Osteoblast (primary cell): ENCODE data around the gene SPATA46. TPM values are rescaled to one million over a fixed set of nuclear protein-coding genes. Genes with fewer than 3 reads are reported as not detected.

Experiments
- DNase-seq: peaks from one replicate; pipeline ENCODE4 v3.0.0; 2011; ENCODE audit warnings: low spot score, mixed read lengths; ENCODE audit not compliant: insufficient read length; ENCODE audit errors: missing footprints
- H2AFZ ChIP-seq: 2 replicates; pipeline ENCODE4 v1.6.0; 2011; ENCODE audit warnings: mild to moderate bottlenecking, low read length
- H3K27ac ChIP-seq: 2 replicates; pipeline ENCODE4 v1.5.1; 2011; ENCODE audit warnings: mild to moderate bottlenecking, low read depth, low read length, moderate library complexity
- H3K27me3 ChIP-seq: 2 replicates; pipeline ENCODE4 v1.6.0; 2012; ENCODE audit warnings: mild to moderate bottlenecking, control low read depth, inconsistent platforms, low read length, moderate library complexity; ENCODE audit not compliant: insufficient read depth
- H3K36me3 ChIP-seq: 2 replicates; pipeline ENCODE4 v1.5.1; 2011; ENCODE audit warnings: mild to moderate bottlenecking, low read length, control low read depth, moderate library complexity; ENCODE audit not compliant: insufficient read depth
- H3K4me1 ChIP-seq: 2 replicates; pipeline ENCODE4 v1.5.1; 2011; ENCODE audit warnings: mild to moderate bottlenecking, low read length, control low read depth, moderate library complexity; ENCODE audit not compliant: insufficient read depth
- H3K4me2 ChIP-seq: 2 replicates; pipeline ENCODE4 v1.6.0; 2011; ENCODE audit warnings: mild to moderate bottlenecking, low read length; ENCODE audit not compliant: insufficient read depth
- H3K4me3 ChIP-seq: fragments of 200-600 bp; sonication (generic); 3 replicates; pipeline ENCODE4 v1.5.1; 2012; ENCODE audit warnings: mild to moderate bottlenecking, low read length, inconsistent platforms; ENCODE audit not compliant: insufficient read depth
- H3K79me2 ChIP-seq: 2 replicates; pipeline ENCODE4 v1.6.0; 2012; ENCODE audit warnings: mild to moderate bottlenecking, low read length, control low read depth, inconsistent platforms; ENCODE audit not compliant: insufficient read depth
- H3K9me3 ChIP-seq: 2 replicates; pipeline ENCODE4 v1.5.1; 2011; ENCODE audit warnings: low read depth, low read length, control low read depth
- H4K20me1 ChIP-seq: 2 replicates; pipeline ENCODE4 v1.6.0; 2012; ENCODE audit warnings: mild to moderate bottlenecking, low read length, control low read depth; ENCODE audit not compliant: insufficient read depth
- total RNA-seq: library from RNA; depleted of rRNA; stranded (reverse); fragments of >200 nt; gene quantifications from 2 replicates; pipeline ENCODE4 v1.2.3, GENCODE V29; 2012
- TF ChIP-seq, protein P1 (sequence below): IDR thresholded peaks from 2 replicates; pipeline ENCODE4 v1.5.1; 2011; ENCODE audit warnings: mild to moderate bottlenecking, low read depth, low read length, moderate library complexity; ENCODE audit errors: extremely low read depth

SPATA46 gene
- total RNA-seq, 1 donor, result not detected

DNA sequence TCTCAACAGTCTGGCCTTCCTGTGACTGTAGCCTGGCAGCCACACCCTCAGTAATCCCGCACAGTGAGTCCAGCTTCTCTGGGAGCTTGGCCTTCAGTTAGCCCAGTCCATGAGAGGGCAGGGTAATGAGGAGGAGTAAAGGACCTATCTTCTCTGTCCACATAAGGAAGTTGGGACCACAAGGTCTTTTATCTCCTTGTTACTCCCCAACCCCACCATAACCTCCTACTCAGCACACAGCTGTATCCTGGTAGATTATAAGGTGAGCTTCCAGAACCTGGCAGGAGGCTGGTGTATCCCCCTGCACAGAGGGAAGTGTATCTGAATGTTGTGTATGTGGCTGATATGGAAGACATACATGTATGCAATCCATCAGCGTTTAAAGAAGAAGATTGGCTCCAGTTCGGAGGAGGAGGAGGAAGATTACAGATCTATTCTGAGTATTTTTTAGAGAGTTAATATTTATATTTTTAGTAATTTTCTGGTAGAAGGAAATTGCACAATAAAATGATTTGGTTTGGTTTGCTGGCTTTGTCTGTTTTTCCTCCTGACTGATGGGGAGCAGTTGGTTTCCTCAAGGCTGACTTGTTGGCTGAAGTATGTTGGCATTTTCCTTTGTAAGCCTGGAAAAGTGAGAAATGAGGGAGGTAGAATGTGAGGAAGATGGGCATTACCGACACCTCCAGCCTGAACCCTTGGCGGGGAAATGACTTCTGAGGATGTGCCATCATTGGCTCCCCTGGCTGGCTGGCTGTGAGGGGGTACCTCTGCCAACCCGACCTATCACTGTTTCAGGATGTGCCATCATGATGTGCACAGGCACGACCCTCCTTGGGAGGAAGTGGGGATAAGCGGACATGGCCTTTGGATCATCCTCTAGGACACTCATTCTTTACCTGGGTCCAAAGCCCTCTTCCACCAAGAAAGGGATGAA lies 9.9 kb upstream of the SPATA46 start:
- peaks cover 30% of the 10 kb centered on the region for H3K27me3 ChIP-seq
- no peaks in the 10 kb centered on the region for H3K79me2 ChIP-seq
- TF ChIP-seq, protein P1, sequence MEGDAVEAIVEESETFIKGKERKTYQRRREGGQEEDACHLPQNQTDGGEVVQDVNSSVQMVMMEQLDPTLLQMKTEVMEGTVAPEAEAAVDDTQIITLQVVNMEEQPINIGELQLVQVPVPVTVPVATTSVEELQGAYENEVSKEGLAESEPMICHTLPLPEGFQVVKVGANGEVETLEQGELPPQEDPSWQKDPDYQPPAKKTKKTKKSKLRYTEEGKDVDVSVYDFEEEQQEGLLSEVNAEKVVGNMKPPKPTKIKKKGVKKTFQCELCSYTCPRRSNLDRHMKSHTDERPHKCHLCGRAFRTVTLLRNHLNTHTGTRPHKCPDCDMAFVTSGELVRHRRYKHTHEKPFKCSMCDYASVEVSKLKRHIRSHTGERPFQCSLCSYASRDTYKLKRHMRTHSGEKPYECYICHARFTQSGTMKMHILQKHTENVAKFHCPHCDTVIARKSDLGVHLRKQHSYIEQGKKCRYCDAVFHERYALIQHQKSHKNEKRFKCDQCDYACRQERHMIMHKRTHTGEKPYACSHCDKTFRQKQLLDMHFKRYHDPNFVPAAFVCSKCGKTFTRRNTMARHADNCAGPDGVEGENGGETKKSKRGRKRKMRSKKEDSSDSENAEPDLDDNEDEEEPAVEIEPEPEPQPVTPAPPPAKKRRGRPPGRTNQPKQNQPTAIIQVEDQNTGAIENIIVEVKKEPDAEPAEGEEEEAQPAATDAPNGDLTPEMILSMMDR, result no peak
- no peak overlapping the region for H2AFZ ChIP-seq
- H3K27ac ChIP-seq, result no peak overlapping the region
- H3K4me3 ChIP-seq, result no peak overlapping the region
- no peaks in the 10 kb centered on the region for H4K20me1 ChIP-seq
- no peak for DNase-seq
- H3K4me1 ChIP-seq, result no peaks in the 10 kb centered on the region
- H3K4me2 ChIP-seq, result no peak overlapping the region
- H3K9me3 ChIP-seq, result no peaks in the 10 kb centered on the region
- H3K36me3 ChIP-seq, result no peaks in the 10 kb centered on the region

DNA sequence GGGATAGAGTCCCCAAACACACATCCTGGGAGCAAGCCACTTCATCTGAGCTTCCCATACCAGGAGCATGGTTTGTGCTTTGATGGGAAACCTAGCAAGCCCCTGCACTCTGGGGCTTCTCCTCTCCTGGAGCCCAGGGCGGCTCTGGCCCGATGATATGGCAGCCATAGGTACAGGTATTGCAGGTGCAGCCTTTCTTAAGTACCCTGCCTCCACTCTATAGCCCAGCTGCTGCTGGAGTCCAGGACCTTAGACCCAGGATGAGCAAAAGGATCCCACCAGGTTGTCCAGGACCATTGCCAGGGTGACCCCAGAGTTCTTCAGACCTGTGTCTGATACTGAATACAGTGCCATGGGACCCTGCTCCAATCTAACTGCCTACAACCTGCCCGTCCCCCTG lies 9.0 kb upstream of the SPATA46 start:
- H3K36me3 ChIP-seq, result no peaks in the 10 kb centered on the region
- no peak overlapping the region for H3K27ac ChIP-seq
- H3K4me1 ChIP-seq, result no peaks in the 10 kb centered on the region
- no peak overlapping the region for H2AFZ ChIP-seq
- H3K4me3 ChIP-seq, result no peak overlapping the region
- TF ChIP-seq, protein P1, result no peak
- H3K27me3 ChIP-seq, result peaks cover 30% of the 10 kb centered on the region
- DNase-seq, result no peak
- H3K79me2 ChIP-seq, result no peaks in the 10 kb centered on the region
- H4K20me1 ChIP-seq, result no peaks in the 10 kb centered on the region
- no peaks in the 10 kb centered on the region for H3K9me3 ChIP-seq
- no peak overlapping the region for H3K4me2 ChIP-seq

DNA sequence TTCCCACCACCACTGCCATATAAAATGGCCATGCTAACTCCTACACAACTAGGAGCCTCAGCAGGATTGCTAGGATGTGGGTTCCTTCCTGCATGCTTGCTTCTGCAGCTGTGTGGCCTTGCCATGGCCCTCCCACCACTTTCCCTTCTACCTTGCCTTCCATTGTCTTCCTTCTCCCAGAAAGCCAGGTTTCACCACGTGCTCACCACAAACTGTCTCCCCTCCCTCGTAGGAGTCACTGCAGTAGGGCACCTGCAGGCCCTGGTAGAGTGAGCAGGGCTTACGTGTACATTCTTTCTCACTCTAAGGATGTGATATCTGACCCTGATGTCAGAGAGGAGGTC lies 8.6 kb upstream of the SPATA46 start:
- H3K4me2 ChIP-seq, result no peak overlapping the region
- H3K4me3 ChIP-seq, result no peak overlapping the region
- H2AFZ ChIP-seq, result no peak overlapping the region
- TF ChIP-seq, protein P1, result no peak
- H3K4me1 ChIP-seq, result no peaks in the 10 kb centered on the region
- peaks cover 28% of the 10 kb centered on the region for H3K27me3 ChIP-seq
- no peaks in the 10 kb centered on the region for H4K20me1 ChIP-seq
- no peaks in the 10 kb centered on the region for H3K36me3 ChIP-seq
- no peak overlapping the region for H3K27ac ChIP-seq
- no peaks in the 10 kb centered on the region for H3K79me2 ChIP-seq
- no peak for DNase-seq
- no peaks in the 10 kb centered on the region for H3K9me3 ChIP-seq

DNA sequence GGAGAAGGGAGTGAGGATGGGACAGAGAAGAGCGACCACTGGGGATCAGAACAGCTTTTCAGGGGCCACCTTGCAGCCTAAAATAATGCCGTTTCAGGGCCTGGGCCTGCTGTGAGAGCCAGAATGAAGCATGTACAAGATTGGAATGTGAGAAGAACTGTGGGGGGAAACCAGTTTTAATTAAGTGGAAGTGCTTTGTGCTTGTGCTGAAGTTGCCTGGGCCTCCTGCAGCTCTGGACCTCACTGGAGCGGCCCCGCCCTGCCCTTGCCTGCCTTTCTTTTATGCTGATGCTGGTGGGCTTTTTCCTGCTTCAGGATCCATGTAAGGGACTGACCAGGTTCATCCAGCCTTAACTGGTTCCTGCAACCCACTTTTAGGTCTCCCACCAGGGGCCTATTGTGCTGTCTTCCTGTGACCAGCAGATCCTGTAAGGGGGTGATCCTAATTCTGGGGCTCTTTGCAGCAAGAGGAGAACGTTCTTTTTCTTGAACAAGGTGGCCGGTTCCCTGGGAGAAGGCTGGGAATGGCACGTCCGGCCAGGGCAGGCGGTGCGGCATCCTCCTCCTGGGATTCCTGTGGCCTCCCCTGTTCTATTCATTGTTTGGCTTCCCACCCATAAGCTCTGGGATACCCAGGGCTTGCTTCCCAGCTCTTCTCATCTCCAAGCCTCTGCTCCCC lies 8.1 kb upstream of the SPATA46 start:
- H3K27ac ChIP-seq, result no peak overlapping the region
- peaks cover 27% of the 10 kb centered on the region for H3K27me3 ChIP-seq
- H3K4me1 ChIP-seq, result no peaks in the 10 kb centered on the region
- no peak overlapping the region for H3K4me2 ChIP-seq
- TF ChIP-seq, protein P1, result no peak
- no peak for DNase-seq
- H2AFZ ChIP-seq, result no peak overlapping the region
- H3K4me3 ChIP-seq, result no peak overlapping the region
- no peaks in the 10 kb centered on the region for H3K36me3 ChIP-seq
- no peaks in the 10 kb centered on the region for H3K79me2 ChIP-seq
- H3K9me3 ChIP-seq, result no peaks in the 10 kb centered on the region
- H4K20me1 ChIP-seq, result no peaks in the 10 kb centered on the region
